Ishikawa (cell line): ENCODE results near the gene CLIP3.

Experiments used
- CEBPB ChIP-seq: IDR thresholded peaks from 2 replicates; pipeline ENCODE4 v1.6.1; 2012
- CREB1 ChIP-seq: IDR thresholded peaks from 2 replicates; pipeline ENCODE4 v1.6.1; 2012; ENCODE audit warnings: low read depth
- EGR1 ChIP-seq: IDR thresholded peaks from 2 replicates; pipeline ENCODE4 v1.6.1; 2012
- RAD21 ChIP-seq: IDR thresholded peaks from 2 replicates; pipeline ENCODE4 v1.6.1; 2012; ENCODE audit warnings: low read depth
- TAF1 ChIP-seq: IDR thresholded peaks from 2 replicates; pipeline ENCODE4 v1.6.1; 2012; ENCODE audit warnings: low read depth, mild to moderate bottlenecking
- TCF12 ChIP-seq: IDR thresholded peaks from 2 replicates; pipeline ENCODE4 v1.6.1; 2012; ENCODE audit warnings: low read depth
- YY1 ChIP-seq: IDR thresholded peaks from 2 replicates; pipeline ENCODE4 v1.6.1; 2012; ENCODE audit warnings: low read depth

DNA sequence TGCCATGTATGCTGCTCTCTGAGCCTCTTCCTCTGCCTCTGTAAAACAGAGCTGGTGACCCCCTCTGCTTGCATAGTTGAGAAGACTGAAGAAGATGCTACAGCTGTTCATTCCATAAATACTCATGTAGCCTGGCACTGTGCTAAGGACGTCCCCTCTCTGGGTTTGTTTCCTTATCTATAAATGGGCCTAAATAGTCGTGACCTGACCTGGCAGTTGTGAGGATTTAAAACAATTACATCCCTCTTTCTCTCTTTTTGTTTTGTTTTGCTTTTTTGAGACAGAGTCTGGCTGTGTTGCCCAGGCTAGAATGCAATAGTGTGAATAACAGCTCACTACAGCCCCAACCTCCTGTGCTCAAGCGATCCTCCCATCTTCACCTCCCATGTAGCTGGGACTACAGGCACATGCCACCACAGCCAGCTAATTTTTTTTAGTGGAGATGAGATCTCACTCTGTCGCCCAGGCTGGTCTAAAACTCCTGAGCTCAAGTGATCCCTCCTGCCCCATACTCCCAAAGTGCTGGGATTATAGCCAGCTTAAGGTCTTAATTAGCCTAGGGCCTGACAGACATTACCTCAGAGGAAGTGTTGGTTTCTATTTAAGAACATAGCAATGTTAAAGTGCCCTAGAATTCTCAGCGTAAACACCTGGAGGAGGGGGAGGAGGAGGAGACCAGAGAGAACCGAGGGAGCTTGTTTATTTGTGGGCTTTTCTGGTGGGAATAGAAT, 26.7 kb upstream of the CLIP3 start:
- TF ChIP-seq EGR1 (no peak), RAD21 (no peak), TAF1 (no peak), CEBPB (no peak), CREB1 (no peak), TCF12 (no peak), YY1 (no peak)
